Activated naive CD8-positive, alpha-beta T cell treated with anti-CD3 and anti-CD28 coated beads, Interleukin-2, amount 50 U/mL, for 24 hours (primary cell): ENCODE data around the gene CDHR5.

Experiments
- ATAC-seq: fragments of 150-1000 bp; cut with Tn5 transposase; one replicate; pipeline ENCODE4 v1.10.0; 2021
- DNase-seq: peaks from one replicate; pipeline ENCODE4 v3.0.0; 2021
- H3K27ac Mint-ChIP-seq: one replicate; pipeline ENCODE4 v1.8.0; 2021; ENCODE audit warnings: mild to moderate bottlenecking, mixed read lengths
- H3K27me3 Mint-ChIP-seq: one replicate; pipeline ENCODE4 v1.8.0; 2021; ENCODE audit warnings: mixed read lengths
- H3K36me3 Mint-ChIP-seq: one replicate; pipeline ENCODE4 v1.8.0; 2021; ENCODE audit warnings: low read depth, mixed read lengths
- H3K4me1 Mint-ChIP-seq: one replicate; pipeline ENCODE4 v1.8.0; 2021; ENCODE audit warnings: mixed read lengths
- H3K4me3 Mint-ChIP-seq: one replicate; pipeline ENCODE4 v1.8.0; 2021; ENCODE audit warnings: mild to moderate bottlenecking, moderate library complexity, mixed read lengths
- H3K9me3 Mint-ChIP-seq: one replicate; pipeline ENCODE4 v1.8.0; 2021; ENCODE audit warnings: mixed read lengths

CDHR5 gene

GRCh38 chr11:612961-613300 is 11.8 kb downstream of the CDHR5 start:
- H3K36me3 Mint-ChIP-seq = peaks cover 17% of the 10 kb centered on the region
- H3K9me3 Mint-ChIP-seq = no peaks in the 10 kb centered on the region
- no peak overlapping the region for H3K4me3 Mint-ChIP-seq
- H3K27me3 Mint-ChIP-seq = no peaks in the 10 kb centered on the region
- no peak overlapping the region for H3K27ac Mint-ChIP-seq
- DNase-seq (no peak), ATAC-seq (no peak)
- H3K4me1 Mint-ChIP-seq = peaks cover 19% of the 10 kb centered on the region

- H3K27me3 Mint-ChIP-seq = no peaks in the 10 kb centered on the region
- ATAC-seq (no peak), DNase-seq (no peak)
- H3K9me3 Mint-ChIP-seq = no peaks in the 10 kb centered on the region
- no peak overlapping the region for H3K27ac Mint-ChIP-seq
- H3K36me3 Mint-ChIP-seq = peaks cover 17% of the 10 kb centered on the region
- H3K4me3 Mint-ChIP-seq = no peak overlapping the region
- H3K4me1 Mint-ChIP-seq = peaks cover 19% of the 10 kb centered on the region
Measured at GRCh38 chr11:612201-612960, 12.4 kb downstream of the CDHR5 start.

GRCh38 chr11:611001-611996 is 13.5 kb downstream of the CDHR5 start:
- Mint-ChIP-seq H3K36me3 (peaks cover 22% of the 10 kb centered on the region), H3K4me1 (peaks cover 20% of the 10 kb centered on the region), H3K9me3 (no peaks in the 10 kb centered on the region), H3K27ac (no peak overlapping the region), H3K27me3 (no peaks in the 10 kb centered on the region), H3K4me3 (no peak overlapping the region)
- DNase-seq = no peak
- ATAC-seq = no peak

DNA sequence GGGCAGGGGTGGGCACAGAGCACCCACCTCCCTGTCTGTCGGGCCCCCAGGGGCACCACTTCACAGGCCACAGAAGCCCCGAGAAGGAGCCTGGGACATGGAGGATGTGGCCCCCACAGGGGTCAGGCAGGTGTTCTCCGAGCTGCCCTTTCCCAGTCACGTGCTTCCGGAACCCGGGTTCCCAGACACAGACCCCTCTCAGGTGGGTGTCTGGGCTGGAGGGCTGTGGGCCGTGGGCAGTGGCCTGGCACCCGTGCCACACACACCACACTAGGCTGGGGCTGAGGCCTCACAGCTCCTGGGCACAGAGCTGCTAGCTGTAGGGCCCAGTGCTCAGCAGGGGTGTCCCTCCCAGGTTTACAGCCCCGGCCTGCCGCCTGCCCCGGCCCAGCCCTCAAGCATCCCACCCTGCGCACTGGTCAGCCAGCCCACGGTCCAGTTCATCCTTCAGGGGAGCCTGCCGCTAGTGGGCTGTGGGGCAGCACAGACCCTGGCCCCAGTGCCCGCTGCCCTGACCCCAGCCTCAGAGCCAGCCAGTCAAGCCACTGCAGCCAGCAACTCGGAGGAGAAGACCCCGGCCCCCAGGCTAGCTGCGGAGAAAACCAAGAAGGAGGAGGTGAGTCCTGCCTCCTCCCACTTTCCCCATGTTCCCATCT is 14.5 kb downstream of the CDHR5 start:
- Mint-ChIP-seq H3K36me3 (peaks cover 22% of the 10 kb centered on the region), H3K27ac (no peak overlapping the region), H3K4me1 (peaks cover 13% of the 10 kb centered on the region), H3K4me3 (no peak overlapping the region), H3K9me3 (no peaks in the 10 kb centered on the region), H3K27me3 (no peaks in the 10 kb centered on the region)
- DNase-seq (no peak), ATAC-seq (no peak)

- H3K9me3 Mint-ChIP-seq = no peaks in the 10 kb centered on the region
- H3K4me1 Mint-ChIP-seq = peaks cover 9% of the 10 kb centered on the region
- peaks cover 26% of the 10 kb centered on the region for H3K36me3 Mint-ChIP-seq
- no peak for DNase-seq
- no peak overlapping the region for H3K27ac Mint-ChIP-seq
- no peaks in the 10 kb centered on the region for H3K27me3 Mint-ChIP-seq
- no peak overlapping the region for H3K4me3 Mint-ChIP-seq
- ATAC-seq = no peak
Measured at GRCh38 chr11:609341-609811, 15.4 kb downstream of the CDHR5 start.

DNA sequence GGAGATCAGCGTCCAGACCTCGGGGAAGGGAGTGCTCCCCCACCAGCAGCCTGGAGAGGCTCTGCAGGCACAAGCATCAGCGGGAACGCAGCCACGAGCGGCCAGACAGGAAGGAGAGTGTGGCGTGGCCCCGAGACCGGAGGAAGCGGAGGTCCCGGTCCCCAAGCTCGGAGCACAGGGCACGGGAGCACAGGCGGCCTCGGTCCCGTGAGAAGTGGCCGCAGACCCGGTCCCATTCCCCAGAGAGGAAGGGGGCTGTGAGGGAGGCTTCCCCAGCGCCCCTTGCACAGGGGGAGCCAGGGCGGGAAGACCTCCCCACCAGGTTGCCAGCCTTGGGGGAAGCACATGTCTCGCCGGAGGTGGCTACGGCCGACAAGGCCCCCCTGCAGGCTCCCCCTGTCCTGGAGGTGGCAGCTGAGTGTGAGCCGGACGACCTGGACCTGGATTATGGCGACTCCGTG is 15.9 kb downstream of the CDHR5 start:
- H3K4me1 Mint-ChIP-seq = peaks cover 4% of the 10 kb centered on the region
- ATAC-seq (no peak), DNase-seq (no peak)
- no peak overlapping the region for H3K27ac Mint-ChIP-seq
- no peak overlapping the region for H3K4me3 Mint-ChIP-seq
- peaks cover 26% of the 10 kb centered on the region for H3K36me3 Mint-ChIP-seq
- no peaks in the 10 kb centered on the region for H3K27me3 Mint-ChIP-seq
- H3K9me3 Mint-ChIP-seq = no peaks in the 10 kb centered on the region

GRCh38 chr11:607971-608659 is 16.6 kb downstream of the CDHR5 start:
- no peak for DNase-seq
- Mint-ChIP-seq H3K4me1 (peaks cover 4% of the 10 kb centered on the region), H3K9me3 (no peaks in the 10 kb centered on the region), H3K27ac (no peak overlapping the region), H3K4me3 (no peak overlapping the region), H3K36me3 (peaks cover 29% of the 10 kb centered on the region), H3K27me3 (no peaks in the 10 kb centered on the region)
- no peak for ATAC-seq

- Mint-ChIP-seq H3K36me3 (peaks cover 29% of the 10 kb centered on the region), H3K27me3 (no peaks in the 10 kb centered on the region), H3K9me3 (no peaks in the 10 kb centered on the region), H3K4me1 (peaks cover 4% of the 10 kb centered on the region), H3K4me3 (no peak overlapping the region), H3K27ac (peak overlapping the region; percentile 18)
- ATAC-seq (no peak), DNase-seq (no peak)
Measured at GRCh38 chr11:607020-607780, 17.6 kb downstream of the CDHR5 start.

DNA sequence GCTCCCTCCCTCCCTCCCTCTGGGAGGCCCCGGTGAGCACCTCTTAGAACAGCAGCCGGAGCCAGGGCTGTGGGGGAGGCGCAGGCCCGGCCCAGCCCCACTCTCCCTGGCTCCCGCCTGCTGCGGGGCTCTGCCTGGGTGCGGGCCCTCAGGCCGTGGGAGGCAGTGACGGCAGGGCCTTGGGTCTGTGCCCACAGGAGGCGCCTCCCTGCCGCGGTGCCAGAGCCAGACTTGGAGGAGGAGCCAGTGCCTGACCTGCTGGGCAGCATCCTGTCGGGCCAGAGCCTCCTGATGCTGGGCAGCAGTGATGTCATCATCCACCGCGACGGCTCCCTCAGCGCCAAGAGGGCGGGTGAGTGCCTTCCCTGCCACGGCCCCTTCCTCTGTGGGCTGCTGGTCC is 18.5 kb downstream of the CDHR5 start:
- DNase-seq = no peak
- Mint-ChIP-seq H3K4me3 (no peak overlapping the region), H3K27me3 (no peaks in the 10 kb centered on the region), H3K27ac (peak overlapping the region; percentile 18), H3K4me1 (peaks cover 4% of the 10 kb centered on the region), H3K9me3 (no peaks in the 10 kb centered on the region), H3K36me3 (peaks cover 32% of the 10 kb centered on the region)
- no peak for ATAC-seq

GRCh38 chr11:605286-606129 is 19.2 kb downstream of the CDHR5 start:
- DNase-seq (no peak), ATAC-seq (no peak)
- Mint-ChIP-seq H3K4me3 (no peak overlapping the region), H3K9me3 (no peaks in the 10 kb centered on the region), H3K36me3 (peaks cover 31% of the 10 kb centered on the region), H3K27me3 (no peaks in the 10 kb centered on the region), H3K27ac (no peak overlapping the region), H3K4me1 (peaks cover 4% of the 10 kb centered on the region)

DNA sequence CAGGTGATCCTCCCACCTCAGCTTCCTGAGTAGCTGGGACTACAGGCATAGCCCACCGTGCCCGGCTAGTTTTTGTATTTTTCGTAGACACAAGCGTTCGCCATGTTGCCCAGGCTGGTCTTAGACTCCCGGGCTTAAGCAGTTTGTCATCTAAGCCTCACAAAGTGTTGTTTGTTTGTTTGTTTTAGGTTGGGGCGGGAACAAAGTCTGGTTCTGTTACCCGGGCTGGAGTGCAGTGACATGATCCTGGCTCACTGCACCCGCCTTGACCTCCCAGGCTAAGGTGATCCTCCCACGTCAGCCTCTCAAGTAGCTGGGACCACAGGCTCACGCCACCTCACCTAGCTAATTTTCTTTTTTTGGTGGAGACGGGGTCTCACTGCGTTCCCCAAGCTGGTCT is 21.6 kb downstream of the CDHR5 start:
- no peak overlapping the region for H3K27ac Mint-ChIP-seq
- peaks cover 37% of the 10 kb centered on the region for H3K36me3 Mint-ChIP-seq
- no peaks in the 10 kb centered on the region for H3K9me3 Mint-ChIP-seq
- H3K4me3 Mint-ChIP-seq = no peak overlapping the region
- H3K4me1 Mint-ChIP-seq = peaks cover 4% of the 10 kb centered on the region
- H3K27me3 Mint-ChIP-seq = no peaks in the 10 kb centered on the region
- DNase-seq (no peak), ATAC-seq (no peak)

- no peak overlapping the region for H3K27ac Mint-ChIP-seq
- ATAC-seq (no peak), DNase-seq (no peak)
- H3K36me3 Mint-ChIP-seq = peaks cover 40% of the 10 kb centered on the region
- H3K4me1 Mint-ChIP-seq = peaks cover 4% of the 10 kb centered on the region
- no peak overlapping the region for H3K4me3 Mint-ChIP-seq
- no peaks in the 10 kb centered on the region for H3K9me3 Mint-ChIP-seq
- no peaks in the 10 kb centered on the region for H3K27me3 Mint-ChIP-seq
Measured at GRCh38 chr11:601573-602245, 23.0 kb downstream of the CDHR5 start.
